MM.1S (cell line): ENCODE data around the gene LHCGR.

ENCODE experiments used
- DNase-seq: peaks from one replicate; pipeline ENCODE4 v3.0.0-alpha.2; 2015
- H2AFZ ChIP-seq: fragments of 300-600 bp; sonication (generic); 2 replicates; pipeline ENCODE4 v1.6.0; 2016; ENCODE audit warnings: antibody characterized with exemption, low read length
- H3F3A ChIP-seq: fragments of 300-600 bp; sonication (generic); 2 replicates; pipeline ENCODE4 v1.6.1; 2016; ENCODE audit warnings: mild to moderate bottlenecking, antibody characterized with exemption, low read length, moderate library complexity, mixed read lengths; ENCODE audit not compliant: insufficient read depth
- H3K27ac ChIP-seq: fragments of 300-600 bp; sonication (generic); 2 replicates; pipeline ENCODE4 v1.5.1; 2016; ENCODE audit warnings: mild to moderate bottlenecking, low read length
- H3K27me3 ChIP-seq: fragments of 300-600 bp; sonication (generic); replicated peaks from 2 replicates; pipeline ENCODE4 v1.6.0; 2016; ENCODE audit warnings: low read length; ENCODE audit not compliant: insufficient read depth
- H3K36me3 ChIP-seq: fragments of 300-600 bp; sonication (generic); replicated peaks from 2 replicates; pipeline ENCODE4 v1.6.1; 2016; ENCODE audit warnings: mild to moderate bottlenecking, low read length, mixed read lengths; ENCODE audit not compliant: insufficient read depth
- H3K4me1 ChIP-seq: fragments of 300-600 bp; sonication (generic); 2 replicates; pipeline ENCODE4 v1.6.1; 2016; ENCODE audit warnings: low read length, mixed read lengths
- H3K4me2 ChIP-seq: fragments of 300-600 bp; sonication (generic); 2 replicates; pipeline ENCODE4 v1.6.0; 2016; ENCODE audit warnings: low read depth, low read length
- H3K4me3 ChIP-seq: fragments of 300-600 bp; sonication (generic); 2 replicates; pipeline ENCODE4 v1.5.1; 2016; ENCODE audit warnings: low read length, mixed read lengths
- H3K79me2 ChIP-seq: fragments of 300-600 bp; sonication (generic); 2 replicates; pipeline ENCODE4 v1.6.1; 2016; ENCODE audit warnings: mixed run types, low read length, mixed read lengths
- H3K9ac ChIP-seq: fragments of 300-600 bp; sonication (generic); 2 replicates; pipeline ENCODE4 v1.6.1; 2016; ENCODE audit warnings: low read length, mixed read lengths
- H3K9me2 ChIP-seq: fragments of 300-600 bp; sonication (generic); replicated peaks from 2 replicates; pipeline ENCODE4 v1.6.1; 2016; ENCODE audit warnings: mild to moderate bottlenecking, low read length, mixed read lengths; ENCODE audit not compliant: insufficient read depth
- H3K9me3 ChIP-seq: fragments of 300-600 bp; sonication (generic); replicated peaks from 2 replicates; pipeline ENCODE4 v1.6.1; 2016; ENCODE audit warnings: mild to moderate bottlenecking, low read length, mixed read lengths; ENCODE audit not compliant: insufficient read depth
- H4K20me1 ChIP-seq: fragments of 300-600 bp; sonication (generic); 2 replicates; pipeline ENCODE4 v1.6.1; 2016; ENCODE audit warnings: mild to moderate bottlenecking, low read length, moderate library complexity, mixed read lengths; ENCODE audit not compliant: insufficient read depth
- EZH2 ChIP-seq: fragments of 300-600 bp; sonication (generic); optimal IDR thresholded peaks from 2 replicates; pipeline ENCODE3; 2017; ENCODE audit warnings: low read depth, mild to moderate bottlenecking, antibody characterized with exemption, low read length, mixed read lengths
- EZH2phosphoT487 ChIP-seq: fragments of 300-600 bp; sonication (generic); IDR thresholded peaks from 2 replicates; pipeline ENCODE4 v1.6.1; 2018; ENCODE audit warnings: antibody characterized with exemption, low read length
- TF ChIP-seq, protein P1 (sequence below): fragments of 300-600 bp; sonication (generic); IDR thresholded peaks from 2 replicates; pipeline ENCODE4 v1.5.1; 2016; ENCODE audit warnings: antibody characterized with exemption, low read length, mixed read lengths

The LHCGR gene

DNA sequence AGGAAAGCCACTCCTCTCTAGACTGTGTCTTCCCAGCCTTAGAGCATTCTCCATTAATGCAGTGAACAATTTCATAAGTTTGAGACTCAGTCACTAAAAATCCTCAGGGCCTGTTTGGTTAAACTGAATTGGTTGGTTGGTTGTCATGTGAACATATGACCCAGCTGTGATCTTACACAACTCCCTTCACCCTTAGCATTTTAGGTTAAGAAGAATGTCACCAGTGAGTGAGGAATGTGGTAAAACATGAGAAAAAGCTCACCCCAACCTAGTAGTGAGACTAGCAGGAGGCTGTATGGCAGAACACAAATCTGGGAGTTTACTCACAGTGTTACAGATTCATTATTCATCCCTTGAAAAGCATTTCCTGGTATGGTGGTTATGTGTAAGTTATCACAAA, 32.4 kb downstream of the LHCGR start:
- Histone ChIP-seq H3F3A (no peaks in the 10 kb centered on the region), H4K20me1 (no peaks in the 10 kb centered on the region), H3K27ac (no peak overlapping the region), H3K9ac (no peak overlapping the region), H3K9me2 (no peaks in the 10 kb centered on the region), H3K4me3 (no peak overlapping the region), H3K4me1 (no peaks in the 10 kb centered on the region), H2AFZ (no peak overlapping the region), H3K4me2 (no peak overlapping the region), H3K9me3 (no peaks in the 10 kb centered on the region), H3K27me3 (no peaks in the 10 kb centered on the region), H3K79me2 (no peaks in the 10 kb centered on the region), H3K36me3 (no peaks in the 10 kb centered on the region)
- no peak for DNase-seq
- TF ChIP-seq EZH2 (no peak), EZH2phosphoT487 (no peak)
- TF ChIP-seq, protein P1, sequence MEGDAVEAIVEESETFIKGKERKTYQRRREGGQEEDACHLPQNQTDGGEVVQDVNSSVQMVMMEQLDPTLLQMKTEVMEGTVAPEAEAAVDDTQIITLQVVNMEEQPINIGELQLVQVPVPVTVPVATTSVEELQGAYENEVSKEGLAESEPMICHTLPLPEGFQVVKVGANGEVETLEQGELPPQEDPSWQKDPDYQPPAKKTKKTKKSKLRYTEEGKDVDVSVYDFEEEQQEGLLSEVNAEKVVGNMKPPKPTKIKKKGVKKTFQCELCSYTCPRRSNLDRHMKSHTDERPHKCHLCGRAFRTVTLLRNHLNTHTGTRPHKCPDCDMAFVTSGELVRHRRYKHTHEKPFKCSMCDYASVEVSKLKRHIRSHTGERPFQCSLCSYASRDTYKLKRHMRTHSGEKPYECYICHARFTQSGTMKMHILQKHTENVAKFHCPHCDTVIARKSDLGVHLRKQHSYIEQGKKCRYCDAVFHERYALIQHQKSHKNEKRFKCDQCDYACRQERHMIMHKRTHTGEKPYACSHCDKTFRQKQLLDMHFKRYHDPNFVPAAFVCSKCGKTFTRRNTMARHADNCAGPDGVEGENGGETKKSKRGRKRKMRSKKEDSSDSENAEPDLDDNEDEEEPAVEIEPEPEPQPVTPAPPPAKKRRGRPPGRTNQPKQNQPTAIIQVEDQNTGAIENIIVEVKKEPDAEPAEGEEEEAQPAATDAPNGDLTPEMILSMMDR: no peak

GRCh38 chr2:48722391-48722790, 33.1 kb downstream of the LHCGR start:
- no peak overlapping the region for H2AFZ ChIP-seq
- H3K36me3 ChIP-seq: no peaks in the 10 kb centered on the region
- DNase-seq: no peak
- H3K4me1 ChIP-seq: no peaks in the 10 kb centered on the region
- no peaks in the 10 kb centered on the region for H3K9me3 ChIP-seq
- no peaks in the 10 kb centered on the region for H3K79me2 ChIP-seq
- no peak overlapping the region for H3K4me3 ChIP-seq
- no peaks in the 10 kb centered on the region for H3F3A ChIP-seq
- no peak overlapping the region for H3K4me2 ChIP-seq
- no peak overlapping the region for H3K27ac ChIP-seq
- no peaks in the 10 kb centered on the region for H3K27me3 ChIP-seq
- no peaks in the 10 kb centered on the region for H3K9me2 ChIP-seq
- no peaks in the 10 kb centered on the region for H4K20me1 ChIP-seq
- TF ChIP-seq, protein P1: no peak
- no peak for TF ChIP-seq EZH2phosphoT487
- TF ChIP-seq EZH2: no peak
- H3K9ac ChIP-seq: no peak overlapping the region

GRCh38 chr2:48721158-48721557, 34.4 kb downstream of the LHCGR start:
- no peak overlapping the region for H3K4me2 ChIP-seq
- no peak overlapping the region for H3K4me3 ChIP-seq
- no peaks in the 10 kb centered on the region for H3K9me2 ChIP-seq
- H3K79me2 ChIP-seq: no peaks in the 10 kb centered on the region
- no peak for TF ChIP-seq EZH2
- no peak for TF ChIP-seq EZH2phosphoT487
- TF ChIP-seq, protein P1: no peak
- no peak overlapping the region for H2AFZ ChIP-seq
- H3K27me3 ChIP-seq: no peaks in the 10 kb centered on the region
- no peak overlapping the region for H3K9ac ChIP-seq
- no peaks in the 10 kb centered on the region for H3K9me3 ChIP-seq
- H4K20me1 ChIP-seq: no peaks in the 10 kb centered on the region
- H3K27ac ChIP-seq: no peak overlapping the region
- no peak for DNase-seq
- no peaks in the 10 kb centered on the region for H3F3A ChIP-seq
- no peaks in the 10 kb centered on the region for H3K4me1 ChIP-seq
- H3K36me3 ChIP-seq: no peaks in the 10 kb centered on the region
